HepG2 (cell line): ENCODE results near the gene DNAJB12. TPM values are rescaled to one million over a fixed set of nuclear protein-coding genes. Genes with fewer than 3 reads are reported as not detected.

Experiments used
- FOXK1 ChIP-seq: sonication (generic); formaldehyde crosslinking; IDR thresholded peaks from 2 replicates; pipeline ENCODE4 v1.4.0; 2020; ENCODE audit warnings: low read depth, missing genetic modification reagents, borderline replicate concordance
- MYPOP ChIP-seq: sonication (generic); formaldehyde crosslinking; IDR thresholded peaks from 2 replicates; pipeline ENCODE4 v1.8.1; 2023; ENCODE audit warnings: mild to moderate bottlenecking, moderate library complexity, missing genetic modification reagents
- NCOA1 ChIP-seq: sonication (generic); formaldehyde crosslinking; IDR thresholded peaks from 2 replicates; pipeline ENCODE4 v1.9.0; 2021; ENCODE audit warnings: missing genetic modification reagents
- NR3C1 ChIP-seq: sonication (generic); formaldehyde crosslinking; IDR thresholded peaks from 2 replicates; pipeline ENCODE4 v1.4.0; 2020; ENCODE audit warnings: missing genetic modification reagents
- POLR2AphosphoS5 ChIP-seq: IDR thresholded peaks from 2 replicates; pipeline ENCODE4 v1.6.1; 2012; ENCODE audit warnings: low read depth, low read length
- TFAP4 ChIP-seq: sonication (generic); IDR thresholded peaks from 2 replicates; pipeline ENCODE4 v1.6.1; 2016; ENCODE audit warnings: low read depth, borderline replicate concordance
- ZFP82 ChIP-seq: sonication (generic); formaldehyde crosslinking; IDR thresholded peaks from 2 replicates; pipeline ENCODE4 v1.5.1; 2020; ENCODE audit warnings: mild to moderate bottlenecking, missing genetic modification reagents, borderline replicate concordance
- ZHX2 ChIP-seq, 2 experiments: sonication (generic) in 1 of 2; formaldehyde crosslinking in 1 of 2; IDR thresholded peaks; 2 replicates each; pipeline versions ENCODE4 v1.6.1 to v1.9.0; 2014 to 2022; ENCODE audit warnings: antibody characterized with exemption in 1 of 2, borderline replicate concordance in 1 of 2, inconsistent platforms in 1 of 2, low read depth in 1 of 2, missing genetic modification reagents in 1 of 2
- ZNF564 ChIP-seq: sonication (generic); formaldehyde crosslinking; IDR thresholded peaks from 2 replicates; pipeline ENCODE4 v1.8.1; 2023; ENCODE audit warnings: mild to moderate bottlenecking, missing genetic modification reagents
- ZNF574 ChIP-seq: sonication (generic); formaldehyde crosslinking; IDR thresholded peaks from 2 replicates; pipeline ENCODE4 v1.4.0; 2020; ENCODE audit warnings: missing genetic modification reagents
- ZNF629 ChIP-seq: sonication (generic); formaldehyde crosslinking; conservative IDR thresholded peaks from 2 replicates; pipeline ENCODE4 v1.5.0; 2020; ENCODE audit warnings: missing genetic modification reagents
- ZNF784 ChIP-seq: sonication (generic); formaldehyde crosslinking; IDR thresholded peaks from 2 replicates; pipeline ENCODE4 v1.5.1; 2020; ENCODE audit warnings: missing genetic modification reagents, mild to moderate bottlenecking, borderline replicate concordance
- ZNF790 ChIP-seq: sonication (generic); formaldehyde crosslinking; IDR thresholded peaks from 2 replicates; pipeline ENCODE4 v1.8.0; 2022; ENCODE audit warnings: missing genetic modification reagents, mild to moderate bottlenecking, borderline replicate concordance
- ZNF839 ChIP-seq: sonication (generic); formaldehyde crosslinking; IDR thresholded peaks from 2 replicates; pipeline ENCODE4 v1.4.0; 2020; ENCODE audit warnings: missing genetic modification reagents, mild to moderate bottlenecking, borderline replicate concordance
- polyA plus RNA-seq, 8 experiments: library from polyadenylated mRNA; depleted of rRNA in 3 of 8; stranded (reverse) in 7 of 8; unstranded in 1 of 8; fragments of >200 nt; fragmentation: Illumina TruSeq in 4 of 8; extraction: Trizol in 4 of 8; gene quantifications; 2 replicates each; pipeline versions ENCODE4 v1.2.1 to v1.2.3, GENCODE V29; 2011 to 2016; ENCODE audit warnings: low read depth in 4 of 8, missing spikeins in 1 of 8, mixed read lengths in 1 of 8; ENCODE audit not compliant: insufficient read depth in 1 of 8
- total RNA-seq, 5 experiments: library from RNA; depleted of rRNA; stranded (reverse); fragments of >200 nt; fragmentation: Illumina TruSeq; extraction: Trizol; gene quantifications; 2 replicates each; pipeline ENCODE4 v1.2.3, GENCODE V29; 2016; ENCODE audit warnings: low read depth in 1 of 5

DNAJB12 gene
- total and polyA plus RNA-seq, 2 of the 13 experiments (the other 11 are each of a cell fraction or from before 2014, with no cell fraction given) = 10.8 to 18.2 TPM

GRCh38 chr10:72331575-72332422, 22.9 kb downstream of the DNAJB12 start (continued):
- no peak for TF ChIP-seq ZHX2 (IDR thresholded peaks at IDR 0.05; ENCODE audit: low read depth)
- TF ChIP-seq ZHX2 (CRISPR knock-in tag; IDR thresholded peaks at IDR 0.05; ENCODE audit: borderline replicate concordance) = no peak
- TF ChIP-seq ZNF574 = peak; percentile 23; the same call in 1 of the 2 replicates
- TF ChIP-seq ZNF790 (CRISPR knock-in tag) = no peak
- TF ChIP-seq ZNF564 (CRISPR knock-in tag) = no peak
- peak; percentile 56; the same call in 1 of the 2 replicates for TF ChIP-seq TFAP4
- peak; percentile 14; the same call in 1 of the 2 replicates for TF ChIP-seq ZNF784 (CRISPR knock-in tag)
- TF ChIP-seq MYPOP (CRISPR knock-in tag) = no peak
- peak; percentile 88; the same call in 1 of the 2 replicates for TF ChIP-seq ZNF839 (CRISPR knock-in tag)
- TF ChIP-seq ZFP82 (CRISPR knock-in tag) = no peak
- no peak for TF ChIP-seq NCOA1 (CRISPR knock-in tag)
- TF ChIP-seq NR3C1 (CRISPR knock-in tag) = no peak
- no peak for TF ChIP-seq ZNF629
- peak; percentile 53; the same call in 1 of the 2 replicates for TF ChIP-seq POLR2AphosphoS5
- TF ChIP-seq FOXK1 = peak; percentile 8; the same call in 1 of the 2 replicates
